ENCODE measurements around the gene TCF7L2.
A peak's percentile ranks its signal among the peaks of the same experiment; 100 is the strongest.

TCF7L2 gene

DNA sequence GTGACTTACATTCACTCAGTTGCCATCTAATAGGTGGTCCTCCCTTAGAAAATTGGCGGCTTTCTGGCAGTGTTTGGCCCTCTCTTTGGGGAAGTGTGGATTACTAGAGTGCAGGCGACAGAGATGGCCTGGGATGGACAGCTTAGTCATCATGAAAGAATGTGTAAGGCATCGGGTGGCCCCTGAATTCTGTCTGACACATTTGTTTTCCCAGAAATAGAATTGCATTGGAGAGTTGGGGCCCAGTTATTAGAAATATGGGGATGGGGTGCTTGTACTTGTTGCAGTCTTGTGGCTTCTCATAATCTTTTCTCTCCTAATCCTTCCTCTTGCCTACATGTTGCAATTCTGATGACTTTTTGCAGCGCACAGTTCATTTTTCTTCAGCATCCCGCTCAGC is 13.8 kb downstream of the TCF7L2 start:
- Histone ChIP-seq H3K9ac (ENCODE audit: low read depth in 1 of 2, low read length in 2 of 2) (no peak overlapping the region), H3K36me3 (ENCODE audit: control insufficient read depth in 2 of 2, insufficient read depth in 2 of 2, low read length in 2 of 2) (peaks cover 15 to 29% of the 10 kb centered on the region in 2 donors), H3K4me1 (ENCODE audit: control insufficient read depth in 2 of 2, insufficient read depth in 2 of 2, low read length in 2 of 2) (peaks cover 7 to 18% of the 10 kb centered on the region in 2 donors), H3K27ac (ENCODE audit: low read depth in 2 of 2, low read length in 2 of 2) (no peak overlapping the region), H3K4me3 (ENCODE audit: low read length in 2 of 2) (no peak overlapping the region), H3K27me3 (ENCODE audit: control insufficient read depth in 2 of 2, insufficient read depth in 2 of 2, low read length in 2 of 2) (no peaks in the 10 kb centered on the region), H3K9me3 (ENCODE audit: control insufficient read depth in 2 of 2, low read length in 2 of 2) (no peaks in the 10 kb centered on the region)

DNA sequence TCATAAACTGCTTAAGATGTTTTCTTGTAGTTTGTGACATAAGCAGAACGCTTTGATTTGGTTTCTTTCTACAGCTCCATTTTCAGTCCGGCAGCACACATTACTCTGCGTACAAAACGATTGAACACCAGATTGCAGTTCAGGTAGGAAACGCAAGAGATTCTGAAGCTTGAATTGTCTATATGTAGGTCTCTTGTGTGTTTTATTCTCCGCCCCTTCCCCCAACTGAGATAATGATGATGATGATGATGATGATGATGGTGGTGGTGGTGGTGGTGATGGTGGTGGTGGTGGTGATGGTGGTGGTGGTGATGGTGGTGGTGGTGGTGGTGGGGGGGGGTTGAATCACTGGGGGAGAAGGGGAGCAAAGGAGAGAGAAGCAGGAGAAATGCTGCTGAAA is 14.4 kb downstream of the TCF7L2 start:
- H3K4me1 ChIP-seq (ENCODE audit: control insufficient read depth in 2 of 2, insufficient read depth in 2 of 2, low read length in 2 of 2) = peaks cover 2 to 14% of the 10 kb centered on the region in 2 donors
- no peak overlapping the region for H3K4me3 ChIP-seq (ENCODE audit: low read length in 2 of 2)
- H3K9me3 ChIP-seq (ENCODE audit: control insufficient read depth in 2 of 2, low read length in 2 of 2) = no peaks in the 10 kb centered on the region
- H3K27me3 ChIP-seq (ENCODE audit: control insufficient read depth in 2 of 2, insufficient read depth in 2 of 2, low read length in 2 of 2) = no peaks in the 10 kb centered on the region
- H3K27ac ChIP-seq (ENCODE audit: low read depth in 2 of 2, low read length in 2 of 2) = no peak overlapping the region
- H3K9ac ChIP-seq (ENCODE audit: low read depth in 1 of 2, low read length in 2 of 2) = no peak overlapping the region
- H3K36me3 ChIP-seq (ENCODE audit: control insufficient read depth in 2 of 2, insufficient read depth in 2 of 2, low read length in 2 of 2) = peaks cover 15 to 31% of the 10 kb centered on the region in 2 donors

DNA sequence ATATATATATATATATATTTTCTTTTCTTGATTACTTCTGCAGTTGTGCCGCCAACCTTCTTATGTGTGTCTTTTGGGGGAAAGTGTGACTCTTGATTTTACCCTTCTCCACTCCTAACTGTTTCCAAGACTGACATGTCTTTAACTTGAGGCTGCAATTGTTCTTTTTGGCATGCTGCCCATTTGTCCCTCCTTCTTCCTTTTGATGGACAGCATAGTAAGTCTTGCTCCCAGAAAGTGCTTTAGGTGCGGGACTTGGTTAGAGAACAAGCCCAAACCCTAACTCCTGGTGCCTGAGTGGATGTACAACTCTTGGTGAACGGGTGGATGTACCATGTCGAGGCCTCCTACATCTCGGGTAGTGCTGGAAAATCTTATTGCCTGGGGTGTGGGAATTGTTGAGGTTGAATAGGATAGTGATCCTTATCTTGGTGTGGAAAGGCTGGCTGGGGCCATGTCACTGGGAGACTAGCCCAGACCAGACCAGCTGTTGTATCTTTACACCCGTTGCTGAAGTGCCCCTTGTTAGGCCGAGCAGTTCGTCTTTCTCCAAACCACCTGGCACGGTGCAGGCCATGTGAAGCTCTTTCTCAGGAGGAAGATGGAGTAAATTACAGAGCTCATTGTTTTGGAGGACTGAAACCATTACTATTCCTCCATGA is 16.3 kb downstream of the TCF7L2 start:
- Histone ChIP-seq H3K4me1 (ENCODE audit: control insufficient read depth in 2 of 2, insufficient read depth in 2 of 2, low read length in 2 of 2) (peaks cover 0 to 15% of the 10 kb centered on the region in 2 donors), H3K9me3 (ENCODE audit: control insufficient read depth in 2 of 2, low read length in 2 of 2) (no peaks in the 10 kb centered on the region), H3K4me3 (ENCODE audit: low read length in 2 of 2) (no peak overlapping the region), H3K36me3 (ENCODE audit: control insufficient read depth in 2 of 2, insufficient read depth in 2 of 2, low read length in 2 of 2) (peaks cover 21 to 31% of the 10 kb centered on the region in 2 donors), H3K27ac (ENCODE audit: low read depth in 2 of 2, low read length in 2 of 2) (no peak overlapping the region), H3K27me3 (ENCODE audit: control insufficient read depth in 2 of 2, insufficient read depth in 2 of 2, low read length in 2 of 2) (no peaks in the 10 kb centered on the region), H3K9ac (ENCODE audit: low read depth in 1 of 2, low read length in 2 of 2) (no peak overlapping the region)

DNA sequence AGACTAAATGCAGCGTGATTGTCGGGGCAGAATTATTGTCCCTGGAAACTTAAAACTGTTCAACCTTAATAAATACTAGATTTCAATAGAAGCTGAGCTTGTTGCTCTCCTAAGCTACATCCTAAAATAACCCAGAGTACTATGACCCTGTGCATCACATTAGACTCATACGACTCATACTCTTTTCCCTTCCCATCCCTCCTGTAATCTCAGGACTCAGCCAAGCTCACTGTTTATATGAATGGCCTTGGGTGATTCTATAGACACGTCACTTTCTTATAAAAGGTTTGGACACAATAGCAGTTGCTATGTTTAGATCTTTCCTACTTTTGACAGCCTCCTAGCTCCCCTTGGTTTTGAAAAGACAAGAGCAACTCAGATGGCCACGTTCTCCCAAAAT is 17.2 kb downstream of the TCF7L2 start:
- no peaks in the 10 kb centered on the region for H3K9me3 ChIP-seq (ENCODE audit: control insufficient read depth in 2 of 2, low read length in 2 of 2)
- no peaks in the 10 kb centered on the region for H3K27me3 ChIP-seq (ENCODE audit: control insufficient read depth in 2 of 2, insufficient read depth in 2 of 2, low read length in 2 of 2)
- H3K4me1 ChIP-seq (ENCODE audit: control insufficient read depth in 2 of 2, insufficient read depth in 2 of 2, low read length in 2 of 2) = peaks cover 0 to 12% of the 10 kb centered on the region in 2 donors
- no peak overlapping the region for H3K27ac ChIP-seq (ENCODE audit: low read depth in 2 of 2, low read length in 2 of 2)
- no peak overlapping the region for H3K4me3 ChIP-seq (ENCODE audit: low read length in 2 of 2)
- no peak overlapping the region for H3K9ac ChIP-seq (ENCODE audit: low read depth in 1 of 2, low read length in 2 of 2)
- H3K36me3 ChIP-seq (ENCODE audit: control insufficient read depth in 2 of 2, insufficient read depth in 2 of 2, low read length in 2 of 2) = peaks cover 25 to 30% of the 10 kb centered on the region in 2 donors

DNA sequence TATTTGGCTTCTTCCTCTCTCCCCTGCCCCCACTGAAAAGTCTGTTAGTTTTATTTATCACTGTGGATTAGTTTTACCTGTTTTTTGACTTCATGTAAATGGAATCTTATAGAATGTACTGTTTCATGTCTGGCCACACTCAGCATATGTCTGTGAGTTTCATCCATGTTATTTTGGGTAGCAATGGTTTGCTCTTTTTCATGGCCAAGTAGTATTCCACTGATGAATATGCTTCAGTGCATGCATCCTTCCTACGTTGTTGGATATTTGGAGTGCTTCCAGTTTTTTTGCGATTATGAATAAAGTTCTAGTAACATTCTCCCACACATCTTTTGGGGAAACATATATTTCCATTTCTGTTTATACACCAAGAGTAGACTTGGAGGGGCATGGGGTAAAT is 19.1 kb downstream of the TCF7L2 start:
- no peak overlapping the region for H3K4me3 ChIP-seq (ENCODE audit: low read length in 2 of 2)
- no peaks in the 10 kb centered on the region for H3K27me3 ChIP-seq (ENCODE audit: control insufficient read depth in 2 of 2, insufficient read depth in 2 of 2, low read length in 2 of 2)
- H3K9me3 ChIP-seq (ENCODE audit: control insufficient read depth in 2 of 2, low read length in 2 of 2) = no peaks in the 10 kb centered on the region
- no peak overlapping the region for H3K9ac ChIP-seq (ENCODE audit: low read depth in 1 of 2, low read length in 2 of 2)
- H3K4me1 ChIP-seq (ENCODE audit: control insufficient read depth in 2 of 2, insufficient read depth in 2 of 2, low read length in 2 of 2) = peaks cover 0 to 9% of the 10 kb centered on the region in 2 donors
- H3K36me3 ChIP-seq (ENCODE audit: control insufficient read depth in 2 of 2, insufficient read depth in 2 of 2, low read length in 2 of 2) = peaks cover 36% of the 10 kb centered on the region in 2 donors
- peak overlapping the region in 1 of 2 donors; percentile 37 for H3K27ac ChIP-seq (ENCODE audit: low read depth in 2 of 2, low read length in 2 of 2)

DNA sequence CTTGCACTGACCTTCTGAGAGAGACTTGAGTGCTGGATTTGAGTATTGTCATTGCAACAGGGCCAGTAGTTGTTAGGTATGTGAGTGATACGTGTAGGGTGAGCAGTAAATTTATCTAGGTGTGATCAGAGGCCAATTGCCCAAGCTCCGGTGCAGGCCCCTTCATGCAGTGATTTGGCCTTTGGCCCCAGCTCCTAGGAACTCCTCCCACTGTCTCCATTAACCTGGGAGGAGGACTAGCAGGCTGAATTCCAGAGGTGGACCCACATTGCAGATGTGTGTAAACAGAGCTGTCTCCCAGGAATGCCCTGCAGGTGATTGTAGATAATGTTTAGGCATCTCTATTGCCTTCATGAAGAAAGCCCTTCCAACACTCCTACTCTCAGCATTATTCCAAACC is 19.5 kb downstream of the TCF7L2 start:
- Histone ChIP-seq H3K36me3 (ENCODE audit: control insufficient read depth in 2 of 2, insufficient read depth in 2 of 2, low read length in 2 of 2) (peaks cover 33 to 36% of the 10 kb centered on the region in 2 donors), H3K4me1 (ENCODE audit: control insufficient read depth in 2 of 2, insufficient read depth in 2 of 2, low read length in 2 of 2) (peaks cover 0 to 9% of the 10 kb centered on the region in 2 donors), H3K27me3 (ENCODE audit: control insufficient read depth in 2 of 2, insufficient read depth in 2 of 2, low read length in 2 of 2) (no peaks in the 10 kb centered on the region), H3K9me3 (ENCODE audit: control insufficient read depth in 2 of 2, low read length in 2 of 2) (no peaks in the 10 kb centered on the region), H3K4me3 (ENCODE audit: low read length in 2 of 2) (no peak overlapping the region), H3K9ac (ENCODE audit: low read depth in 1 of 2, low read length in 2 of 2) (no peak overlapping the region), H3K27ac (ENCODE audit: low read depth in 2 of 2, low read length in 2 of 2) (peak overlapping the region in 1 of 2 donors; percentile 37)

DNA sequence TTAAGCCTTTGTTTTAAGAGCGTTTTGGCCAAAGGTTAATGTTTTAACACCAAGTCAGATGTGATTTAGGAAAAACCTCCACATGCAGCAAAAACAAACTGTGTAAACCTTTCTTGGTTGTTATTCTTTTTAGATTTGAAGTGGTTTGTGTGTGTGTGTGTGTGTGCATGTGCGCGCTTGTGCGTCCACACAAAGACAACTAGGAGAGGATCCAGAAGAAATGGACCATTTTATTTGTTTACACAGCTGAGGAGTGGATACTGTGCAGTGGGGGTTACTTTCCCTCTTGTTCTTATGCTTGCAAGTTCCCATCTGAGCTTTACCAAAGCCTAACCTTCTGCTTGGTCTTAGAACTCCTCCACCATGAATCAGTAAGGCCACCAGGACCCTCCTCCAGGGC is 20.0 kb downstream of the TCF7L2 start:
- no peak overlapping the region for H3K27ac ChIP-seq (ENCODE audit: low read depth in 2 of 2, low read length in 2 of 2)
- no peak overlapping the region for H3K4me3 ChIP-seq (ENCODE audit: low read length in 2 of 2)
- H3K9me3 ChIP-seq (ENCODE audit: control insufficient read depth in 2 of 2, low read length in 2 of 2) = no peaks in the 10 kb centered on the region
- H3K4me1 ChIP-seq (ENCODE audit: control insufficient read depth in 2 of 2, insufficient read depth in 2 of 2, low read length in 2 of 2) = peaks cover 0 to 5% of the 10 kb centered on the region in 2 donors
- H3K27me3 ChIP-seq (ENCODE audit: control insufficient read depth in 2 of 2, insufficient read depth in 2 of 2, low read length in 2 of 2) = no peaks in the 10 kb centered on the region
- no peak overlapping the region for H3K9ac ChIP-seq (ENCODE audit: low read depth in 1 of 2, low read length in 2 of 2)
- peaks cover 30 to 36% of the 10 kb centered on the region in 2 donors for H3K36me3 ChIP-seq (ENCODE audit: control insufficient read depth in 2 of 2, insufficient read depth in 2 of 2, low read length in 2 of 2)

DNA sequence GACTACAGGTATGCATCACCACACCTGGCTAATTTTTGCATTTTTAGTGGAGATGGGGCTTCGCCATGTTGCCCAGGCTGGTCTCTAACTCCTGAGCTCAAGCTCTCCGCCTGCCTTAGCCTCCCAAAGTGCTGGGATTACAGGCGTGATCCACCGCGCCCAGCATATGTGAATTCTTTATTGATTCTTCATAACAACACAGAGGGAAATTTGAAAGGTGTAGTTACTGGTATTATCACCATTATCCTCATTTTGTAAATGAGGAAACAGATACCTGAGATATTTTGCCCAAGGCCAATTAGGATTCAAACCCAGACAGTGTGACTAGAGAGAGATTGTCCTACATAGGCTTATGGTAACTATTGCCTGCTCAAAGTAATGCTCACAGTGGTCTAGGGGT is 22.6 kb downstream of the TCF7L2 start:
- H3K27me3 ChIP-seq (ENCODE audit: control insufficient read depth in 2 of 2, insufficient read depth in 2 of 2, low read length in 2 of 2) = no peaks in the 10 kb centered on the region

DNA sequence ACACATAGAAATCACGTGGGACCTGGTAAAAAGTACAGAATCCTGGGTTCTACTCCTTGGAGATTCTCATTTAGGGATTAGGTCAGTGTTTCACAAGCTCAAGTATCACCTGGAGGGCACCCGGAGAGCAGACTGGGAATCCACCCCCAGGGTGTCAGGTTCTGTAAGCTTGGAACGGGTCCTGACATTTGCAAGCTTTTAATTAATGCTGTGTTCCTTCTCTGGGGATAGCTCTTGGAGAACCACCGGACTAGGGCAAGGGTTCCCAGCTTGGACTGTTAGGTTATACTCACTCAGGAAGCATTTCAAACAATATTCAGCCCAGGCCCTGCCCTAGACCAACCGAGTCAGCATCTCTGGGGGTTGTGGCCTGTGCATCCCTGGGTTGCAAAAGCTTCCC is 23.0 kb downstream of the TCF7L2 start:
- H3K27me3 ChIP-seq (ENCODE audit: control insufficient read depth in 2 of 2, insufficient read depth in 2 of 2, low read length in 2 of 2) = no peaks in the 10 kb centered on the region
- H3K36me3 ChIP-seq (ENCODE audit: control insufficient read depth in 2 of 2, insufficient read depth in 2 of 2, low read length in 2 of 2) = peaks cover 31 to 33% of the 10 kb centered on the region in 2 donors
- H3K9ac ChIP-seq (ENCODE audit: low read depth in 1 of 2, low read length in 2 of 2) = no peak overlapping the region
- H3K4me3 ChIP-seq (ENCODE audit: low read length in 2 of 2) = no peak overlapping the region
- no peak overlapping the region for H3K27ac ChIP-seq (ENCODE audit: low read depth in 2 of 2, low read length in 2 of 2)
- H3K4me1 ChIP-seq (ENCODE audit: control insufficient read depth in 2 of 2, insufficient read depth in 2 of 2, low read length in 2 of 2) = peaks cover 0 to 7% of the 10 kb centered on the region in 2 donors
- H3K9me3 ChIP-seq (ENCODE audit: control insufficient read depth in 2 of 2, low read length in 2 of 2) = no peaks in the 10 kb centered on the region

More for the DNA sequence above, 22.6 kb downstream of the TCF7L2 start:
- Histone ChIP-seq H3K36me3 (ENCODE audit: control insufficient read depth in 2 of 2, insufficient read depth in 2 of 2, low read length in 2 of 2) (peaks cover 31 to 34% of the 10 kb centered on the region in 2 donors), H3K9ac (ENCODE audit: low read depth in 1 of 2, low read length in 2 of 2) (no peak overlapping the region), H3K27ac (ENCODE audit: low read depth in 2 of 2, low read length in 2 of 2) (no peak overlapping the region), H3K4me3 (ENCODE audit: low read length in 2 of 2) (no peak overlapping the region), H3K9me3 (ENCODE audit: control insufficient read depth in 2 of 2, low read length in 2 of 2) (no peaks in the 10 kb centered on the region), H3K4me1 (ENCODE audit: control insufficient read depth in 2 of 2, insufficient read depth in 2 of 2, low read length in 2 of 2) (peaks cover 0 to 7% of the 10 kb centered on the region in 2 donors)

DNA sequence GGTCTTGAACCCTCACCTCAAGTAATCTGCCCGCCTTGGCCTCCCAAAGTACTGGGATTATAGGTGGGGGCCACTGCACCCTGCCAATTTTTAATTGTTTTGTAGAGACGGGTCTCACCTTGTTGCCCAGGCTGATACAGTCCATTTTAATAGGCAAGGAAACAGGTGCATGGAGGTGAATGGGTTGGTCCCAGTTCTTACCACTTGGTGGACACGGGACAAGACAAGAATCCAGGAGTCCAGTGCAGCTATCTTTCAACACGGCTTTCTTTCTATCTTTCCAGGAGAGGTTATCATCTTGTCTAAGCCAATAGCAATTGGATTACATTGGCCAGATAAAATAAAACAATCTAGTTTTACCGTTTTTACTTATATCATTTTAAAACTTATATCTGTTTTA is 23.8 kb downstream of the TCF7L2 start:
- Histone ChIP-seq H3K27ac (ENCODE audit: low read depth in 2 of 2, low read length in 2 of 2) (no peak overlapping the region), H3K9me3 (ENCODE audit: control insufficient read depth in 2 of 2, low read length in 2 of 2) (no peaks in the 10 kb centered on the region), H3K9ac (ENCODE audit: low read depth in 1 of 2, low read length in 2 of 2) (no peak overlapping the region), H3K36me3 (ENCODE audit: control insufficient read depth in 2 of 2, insufficient read depth in 2 of 2, low read length in 2 of 2) (peaks cover 30% of the 10 kb centered on the region in 2 donors), H3K27me3 (ENCODE audit: control insufficient read depth in 2 of 2, insufficient read depth in 2 of 2, low read length in 2 of 2) (no peaks in the 10 kb centered on the region), H3K4me3 (ENCODE audit: low read length in 2 of 2) (no peak overlapping the region), H3K4me1 (ENCODE audit: control insufficient read depth in 2 of 2, insufficient read depth in 2 of 2, low read length in 2 of 2) (peaks cover 0 to 7% of the 10 kb centered on the region in 2 donors)
